Endodermal cell (in vitro differentiated cells): Measurements from ENCODE around the gene LDLRAD4. TPM values are rescaled to one million over a fixed set of nuclear protein-coding genes. Genes with fewer than 3 reads are reported as not detected.

ENCODE experiments used
- DNase-seq: peaks from one replicate; pipeline ENCODE4 v3.0.0-alpha.2; 2017
- H3K27ac ChIP-seq: 2 replicates; pipeline ENCODE4 v1.5.1; 2013; ENCODE audit warnings: mild to moderate bottlenecking, low read depth, low read length, moderate library complexity
- H3K27me3 ChIP-seq: 2 replicates; pipeline ENCODE4 v1.6.1; 2013; ENCODE audit warnings: mild to moderate bottlenecking, low read length, moderate library complexity; ENCODE audit not compliant: insufficient read depth, control insufficient read depth, poor library complexity, severe bottlenecking
- H3K36me3 ChIP-seq: 2 replicates; pipeline ENCODE4 v1.7.0; 2013; ENCODE audit warnings: mild to moderate bottlenecking, low read length, moderate library complexity; ENCODE audit not compliant: control insufficient read depth, insufficient read depth
- H3K4me1 ChIP-seq: one replicate; pipeline ENCODE4 v1.7.0; 2013; ENCODE audit warnings: low read length; ENCODE audit not compliant: control insufficient read depth, insufficient read depth
- H3K4me3 ChIP-seq: 2 replicates; pipeline ENCODE4 v1.5.1; 2013; ENCODE audit warnings: mild to moderate bottlenecking, low read length, moderate library complexity
- H3K9ac ChIP-seq: 2 replicates; pipeline ENCODE4 v1.6.1; 2013; ENCODE audit warnings: mild to moderate bottlenecking, low read length, moderate library complexity; ENCODE audit not compliant: poor library complexity, severe bottlenecking; ENCODE audit errors: extremely low read depth
- H3K9me3 ChIP-seq: 2 replicates; pipeline ENCODE4 v1.6.1; 2013; ENCODE audit warnings: mild to moderate bottlenecking, low read length, moderate library complexity; ENCODE audit not compliant: control insufficient read depth
- H3K27ac Mint-ChIP-seq: 2 replicates; pipeline ENCODE4 v1.8.0; 2020; ENCODE audit warnings: mixed read lengths
- H3K27me3 Mint-ChIP-seq: 2 replicates; pipeline ENCODE4 v1.8.0; 2021; ENCODE audit warnings: mild to moderate bottlenecking, mixed read lengths; ENCODE audit not compliant: insufficient read depth
- H3K36me3 Mint-ChIP-seq: 2 replicates; pipeline ENCODE4 v1.8.0; 2020; ENCODE audit warnings: low read depth, mixed read lengths
- H3K4me1 Mint-ChIP-seq: 2 replicates; pipeline ENCODE4 v1.8.0; 2020; ENCODE audit warnings: mixed read lengths
- H3K4me3 Mint-ChIP-seq: 2 replicates; pipeline ENCODE4 v1.8.0; 2020; ENCODE audit warnings: mild to moderate bottlenecking, moderate library complexity, mixed read lengths
- H3K9me3 Mint-ChIP-seq: 2 replicates; pipeline ENCODE4 v1.8.0; 2020; ENCODE audit warnings: mild to moderate bottlenecking, mixed read lengths
- CTCF ChIP-seq: fragments of 200-600 bp; sonication (generic); conservative IDR thresholded peaks from 2 replicates; pipeline ENCODE4 v1.5.0; 2021; ENCODE audit warnings: antibody characterized with exemption, mild to moderate bottlenecking
- WGBS, 2 experiments: methylation state at CpG; one replicate each; pipeline versions ENCODE4 v1.1.5 to v1.1.7; 2013; ENCODE audit warnings: missing lambda C conversion rate in 2 of 2, mixed read lengths in 1 of 2; ENCODE audit not compliant: insufficient coverage in 1 of 2, insufficient read length in 1 of 2; 5-methylcytosine and 5-hydroxymethylcytosine counted together
- total RNA-seq, 2 donors: library from RNA; stranded (reverse); fragmentation: NEBNext Ultra II Directional in 1 of 2; extraction: Animal tissue kit (Norgen Biotek cat#: 25700) in 1 of 2; gene quantifications; 2 replicates in 1 of 2; 3 replicates in 1 of 2; pipeline ENCODE4 v1.2.1, GENCODE V29; 2021

Gene LDLRAD4
- total RNA-seq, 2 donors from 2014 or later = 14.9 to 15.1 TPM

GRCh38 chr18:13528739-13529392 lies 310.3 kb downstream of the LDLRAD4 start:
- Histone ChIP-seq H3K27ac (no peak overlapping the region), H3K9me3 (no peaks in the 10 kb centered on the region), H3K9ac (no peak overlapping the region), H3K27me3 (no peaks in the 10 kb centered on the region), H3K4me1 (no peaks in the 10 kb centered on the region), H3K36me3 (no peaks in the 10 kb centered on the region), H3K4me3 (no peak overlapping the region)
- DNase-seq = peak; percentile 14
- H3K4me3 Mint-ChIP-seq = no peak overlapping the region
- no peak for TF ChIP-seq CTCF
- no peaks in the 10 kb centered on the region for H3K36me3 Mint-ChIP-seq
- H3K27ac Mint-ChIP-seq = no peak overlapping the region
- H3K27me3 Mint-ChIP-seq = no peaks in the 10 kb centered on the region
- 95 to 96% methylated on average over 7 to 9 of the region's 9 CpGs for whole genome bisulfite sequencing, 2 experiments
- no peaks in the 10 kb centered on the region for H3K4me1 Mint-ChIP-seq
- H3K9me3 Mint-ChIP-seq = no peaks in the 10 kb centered on the region

- H3K9ac ChIP-seq = no peak overlapping the region
- H3K4me1 ChIP-seq = no peaks in the 10 kb centered on the region
- H3K4me3 ChIP-seq = no peak overlapping the region
- WGBS, 2 experiments = 92 to 97% methylated on average over 7 to 12 of the region's 14 CpGs
- no peaks in the 10 kb centered on the region for H3K36me3 Mint-ChIP-seq
- H3K27me3 Mint-ChIP-seq = no peaks in the 10 kb centered on the region
- no peaks in the 10 kb centered on the region for H3K27me3 ChIP-seq
- H3K4me3 Mint-ChIP-seq = no peak overlapping the region
- no peaks in the 10 kb centered on the region for H3K9me3 ChIP-seq
- H3K9me3 Mint-ChIP-seq = no peaks in the 10 kb centered on the region
- no peak for TF ChIP-seq CTCF
- peak; percentile 22 for DNase-seq
- H3K27ac ChIP-seq = no peak overlapping the region
- peaks cover 4% of the 10 kb centered on the region for H3K4me1 Mint-ChIP-seq
- H3K27ac Mint-ChIP-seq = no peak overlapping the region
- H3K36me3 ChIP-seq = no peaks in the 10 kb centered on the region
Observed at GRCh38 chr18:13530033-13530878, 311.7 kb downstream of the LDLRAD4 start.

- Histone ChIP-seq H3K9ac (no peak overlapping the region), H3K4me3 (no peak overlapping the region), H3K27ac (no peak overlapping the region), H3K9me3 (no peaks in the 10 kb centered on the region), H3K36me3 (no peaks in the 10 kb centered on the region), H3K4me1 (no peaks in the 10 kb centered on the region), H3K27me3 (no peaks in the 10 kb centered on the region)
- Mint-ChIP-seq H3K36me3 (no peaks in the 10 kb centered on the region), H3K27ac (no peak overlapping the region), H3K27me3 (no peaks in the 10 kb centered on the region), H3K4me1 (peaks cover 4% of the 10 kb centered on the region), H3K4me3 (no peak overlapping the region), H3K9me3 (no peaks in the 10 kb centered on the region)
- TF ChIP-seq CTCF = peak; percentile 73
- 87 to 93% methylated on average over 5 to 6 of the region's 7 CpGs for WGBS, 2 experiments
- peak; percentile 82 for DNase-seq
Observed at GRCh38 chr18:13530879-13531387, 312.4 kb downstream of the LDLRAD4 start.
